ENCODE data around the gene SYNE3. TPM values are rescaled to one million over a fixed set of nuclear protein-coding genes. Genes with fewer than 3 reads are reported as not detected.

Gene SYNE3
- total and polyA plus RNA-seq, 4 donors = 0.47 to 9.0 (median 4.7) TPM

DNA sequence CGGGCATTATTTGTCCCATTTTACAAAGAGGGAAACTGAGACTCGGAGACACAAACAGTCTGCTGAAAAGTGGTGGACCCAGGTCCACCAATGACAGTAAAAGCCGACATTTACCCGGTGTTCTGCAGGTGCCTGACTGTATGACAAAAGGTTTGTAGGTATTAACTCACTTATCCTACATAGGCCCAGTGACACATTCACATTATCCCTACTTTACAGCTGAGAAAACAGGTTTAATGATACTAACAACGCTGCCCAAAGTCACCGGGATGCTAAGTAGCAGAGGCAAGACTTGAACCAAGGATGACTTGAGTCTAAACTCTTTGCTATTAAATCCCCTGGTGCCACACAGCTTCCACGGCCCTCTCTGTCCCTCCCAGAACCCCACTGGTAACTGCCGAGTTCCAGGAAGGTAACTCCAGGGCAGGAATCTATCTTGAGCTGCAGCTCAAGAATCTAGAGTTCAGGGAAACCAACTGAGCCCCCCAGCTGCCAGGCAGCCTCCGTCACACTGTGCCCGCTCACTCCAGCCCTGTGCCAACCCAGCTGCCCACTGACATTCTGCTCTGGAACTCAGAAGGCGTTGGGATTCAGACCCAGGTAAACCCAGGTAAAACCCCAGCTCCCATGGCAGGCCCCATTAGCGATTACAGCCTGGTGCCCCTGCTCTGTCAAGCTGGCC is 33.7 kb downstream of the SYNE3 start:
- no peaks in the 10 kb centered on the region for H3K9me3 ChIP-seq (ENCODE audit: control insufficient read depth in 4 of 4, low read length in 3 of 4)
- H3K27me3 ChIP-seq (ENCODE audit: control insufficient read depth in 4 of 4, insufficient read depth in 4 of 4, low read length in 3 of 4) = no peaks in the 10 kb centered on the region
- TF ChIP-seq RAD21 (IDR thresholded peaks at IDR 0.05) (no peak), HNF4G (IDR thresholded peaks at IDR 0.05) (no peak), SP1 (IDR thresholded peaks at IDR 0.05) (no peak), FOXA2 (IDR thresholded peaks at IDR 0.05) (no peak), YY1 (IDR thresholded peaks at IDR 0.05) (no peak)
- TF ChIP-seq, protein P1, sequence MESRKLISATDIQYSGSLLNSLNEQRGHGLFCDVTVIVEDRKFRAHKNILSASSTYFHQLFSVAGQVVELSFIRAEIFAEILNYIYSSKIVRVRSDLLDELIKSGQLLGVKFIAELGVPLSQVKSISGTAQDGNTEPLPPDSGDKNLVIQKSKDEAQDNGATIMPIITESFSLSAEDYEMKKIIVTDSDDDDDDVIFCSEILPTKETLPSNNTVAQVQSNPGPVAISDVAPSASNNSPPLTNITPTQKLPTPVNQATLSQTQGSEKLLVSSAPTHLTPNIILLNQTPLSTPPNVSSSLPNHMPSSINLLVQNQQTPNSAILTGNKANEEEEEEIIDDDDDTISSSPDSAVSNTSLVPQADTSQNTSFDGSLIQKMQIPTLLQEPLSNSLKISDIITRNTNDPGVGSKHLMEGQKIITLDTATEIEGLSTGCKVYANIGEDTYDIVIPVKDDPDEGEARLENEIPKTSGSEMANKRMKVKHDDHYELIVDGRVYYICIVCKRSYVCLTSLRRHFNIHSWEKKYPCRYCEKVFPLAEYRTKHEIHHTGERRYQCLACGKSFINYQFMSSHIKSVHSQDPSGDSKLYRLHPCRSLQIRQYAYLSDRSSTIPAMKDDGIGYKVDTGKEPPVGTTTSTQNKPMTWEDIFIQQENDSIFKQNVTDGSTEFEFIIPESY (IDR thresholded peaks at IDR 0.05) = no peak
- TF ChIP-seq, protein P2, sequence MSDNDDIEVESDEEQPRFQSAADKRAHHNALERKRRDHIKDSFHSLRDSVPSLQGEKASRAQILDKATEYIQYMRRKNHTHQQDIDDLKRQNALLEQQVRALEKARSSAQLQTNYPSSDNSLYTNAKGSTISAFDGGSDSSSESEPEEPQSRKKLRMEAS (IDR thresholded peaks at IDR 0.05) = no peak
- WGBS = 92% methylated on average over 12 of the region's 12 CpGs
- no peak overlapping the region for H3K9ac ChIP-seq (ENCODE audit: low read depth in 1 of 2, low read length in 2 of 2)
- H3K4me3 ChIP-seq (ENCODE audit: low read depth in 1 of 3, low read length in 3 of 3) = no peak overlapping the region
- peak overlapping the region; percentile 15 to 17 for H3K27ac ChIP-seq (ENCODE audit: low read depth in 1 of 2, low read length in 2 of 2)
- H3K4me1 ChIP-seq (ENCODE audit: control insufficient read depth in 4 of 4, insufficient read depth in 4 of 4, low read length in 3 of 4) = peaks cover 8 to 30% (median 17%) of the 10 kb centered on the region in 4 donors
- DNase-seq (ENCODE audit: low spot score) = no peak
- H3K36me3 ChIP-seq (ENCODE audit: control insufficient read depth in 4 of 4, insufficient read depth in 3 of 4, low read depth in 1 of 4, low read length in 3 of 4) = no peaks in the 10 kb centered on the region

DNA sequence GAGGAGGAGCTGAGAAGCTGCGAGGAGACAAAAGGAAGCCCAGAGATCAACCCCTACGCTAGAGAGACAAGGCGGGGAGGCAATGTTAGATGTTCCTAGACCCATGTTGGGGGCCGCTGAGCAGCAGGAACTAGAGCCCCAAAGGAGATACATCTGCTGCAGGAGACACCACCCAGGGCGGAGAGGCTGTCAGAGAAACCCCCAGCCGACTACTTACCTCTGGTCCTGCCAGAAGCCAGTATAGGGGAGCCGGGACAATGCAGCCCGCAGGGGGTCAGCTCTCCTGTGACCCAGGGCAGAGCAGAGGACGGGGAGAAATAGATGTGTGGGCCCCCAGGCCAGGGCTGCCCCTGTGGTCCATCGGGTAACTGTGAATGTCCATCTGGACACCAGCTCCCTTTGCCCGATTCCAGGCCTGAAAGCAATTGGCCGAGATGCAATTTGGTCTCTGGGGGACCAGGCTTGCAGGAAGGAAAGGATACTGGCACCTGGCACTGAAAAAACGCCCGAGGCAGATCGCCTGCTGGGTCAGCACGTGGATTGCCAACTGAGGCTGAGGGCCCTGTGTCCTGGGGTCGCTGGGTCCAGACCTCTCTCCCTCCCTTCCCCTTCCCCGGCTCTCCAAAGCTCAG is 34.9 kb downstream of the SYNE3 start:
- H3K4me3 ChIP-seq (ENCODE audit: low read depth in 1 of 3, low read length in 3 of 3) = no peak overlapping the region
- no peaks in the 10 kb centered on the region for H3K27me3 ChIP-seq (ENCODE audit: control insufficient read depth in 4 of 4, insufficient read depth in 4 of 4, low read length in 3 of 4)
- no peak overlapping the region for H3K27ac ChIP-seq (ENCODE audit: low read depth in 1 of 2, low read length in 2 of 2)
- TF ChIP-seq YY1 (IDR thresholded peaks at IDR 0.05) (no peak), NR2F2 (IDR thresholded peaks at IDR 0.05) (no peak), FOXA1 (IDR thresholded peaks at IDR 0.05) (no peak), RAD21 (IDR thresholded peaks at IDR 0.05) (no peak), HNF4A (conservative IDR thresholded peaks at IDR 0.05) (no peak), RXRA (IDR thresholded peaks at IDR 0.05) (no peak), EGR1 (IDR thresholded peaks at IDR 0.05; ENCODE audit: low read depth in 2 of 2) (no peak), TAF1 (conservative IDR thresholded peaks at IDR 0.05) (no peak), SP1 (IDR thresholded peaks at IDR 0.05) (no peak), FOXA2 (IDR thresholded peaks at IDR 0.05) (no peak)
- TF ChIP-seq, protein P1 (IDR thresholded peaks at IDR 0.05) = no peak
- TF ChIP-seq, protein P3, sequence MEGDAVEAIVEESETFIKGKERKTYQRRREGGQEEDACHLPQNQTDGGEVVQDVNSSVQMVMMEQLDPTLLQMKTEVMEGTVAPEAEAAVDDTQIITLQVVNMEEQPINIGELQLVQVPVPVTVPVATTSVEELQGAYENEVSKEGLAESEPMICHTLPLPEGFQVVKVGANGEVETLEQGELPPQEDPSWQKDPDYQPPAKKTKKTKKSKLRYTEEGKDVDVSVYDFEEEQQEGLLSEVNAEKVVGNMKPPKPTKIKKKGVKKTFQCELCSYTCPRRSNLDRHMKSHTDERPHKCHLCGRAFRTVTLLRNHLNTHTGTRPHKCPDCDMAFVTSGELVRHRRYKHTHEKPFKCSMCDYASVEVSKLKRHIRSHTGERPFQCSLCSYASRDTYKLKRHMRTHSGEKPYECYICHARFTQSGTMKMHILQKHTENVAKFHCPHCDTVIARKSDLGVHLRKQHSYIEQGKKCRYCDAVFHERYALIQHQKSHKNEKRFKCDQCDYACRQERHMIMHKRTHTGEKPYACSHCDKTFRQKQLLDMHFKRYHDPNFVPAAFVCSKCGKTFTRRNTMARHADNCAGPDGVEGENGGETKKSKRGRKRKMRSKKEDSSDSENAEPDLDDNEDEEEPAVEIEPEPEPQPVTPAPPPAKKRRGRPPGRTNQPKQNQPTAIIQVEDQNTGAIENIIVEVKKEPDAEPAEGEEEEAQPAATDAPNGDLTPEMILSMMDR (IDR thresholded peaks at IDR 0.05; ENCODE audit: low read depth, low read length, missing input control) = no peak
- TF ChIP-seq, protein P4, sequence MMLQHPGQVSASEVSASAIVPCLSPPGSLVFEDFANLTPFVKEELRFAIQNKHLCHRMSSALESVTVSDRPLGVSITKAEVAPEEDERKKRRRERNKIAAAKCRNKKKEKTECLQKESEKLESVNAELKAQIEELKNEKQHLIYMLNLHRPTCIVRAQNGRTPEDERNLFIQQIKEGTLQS (IDR thresholded peaks at IDR 0.05) = no peak
- TF ChIP-seq, protein P2 (IDR thresholded peaks at IDR 0.05) = no peak
- TF ChIP-seq, protein P5, sequence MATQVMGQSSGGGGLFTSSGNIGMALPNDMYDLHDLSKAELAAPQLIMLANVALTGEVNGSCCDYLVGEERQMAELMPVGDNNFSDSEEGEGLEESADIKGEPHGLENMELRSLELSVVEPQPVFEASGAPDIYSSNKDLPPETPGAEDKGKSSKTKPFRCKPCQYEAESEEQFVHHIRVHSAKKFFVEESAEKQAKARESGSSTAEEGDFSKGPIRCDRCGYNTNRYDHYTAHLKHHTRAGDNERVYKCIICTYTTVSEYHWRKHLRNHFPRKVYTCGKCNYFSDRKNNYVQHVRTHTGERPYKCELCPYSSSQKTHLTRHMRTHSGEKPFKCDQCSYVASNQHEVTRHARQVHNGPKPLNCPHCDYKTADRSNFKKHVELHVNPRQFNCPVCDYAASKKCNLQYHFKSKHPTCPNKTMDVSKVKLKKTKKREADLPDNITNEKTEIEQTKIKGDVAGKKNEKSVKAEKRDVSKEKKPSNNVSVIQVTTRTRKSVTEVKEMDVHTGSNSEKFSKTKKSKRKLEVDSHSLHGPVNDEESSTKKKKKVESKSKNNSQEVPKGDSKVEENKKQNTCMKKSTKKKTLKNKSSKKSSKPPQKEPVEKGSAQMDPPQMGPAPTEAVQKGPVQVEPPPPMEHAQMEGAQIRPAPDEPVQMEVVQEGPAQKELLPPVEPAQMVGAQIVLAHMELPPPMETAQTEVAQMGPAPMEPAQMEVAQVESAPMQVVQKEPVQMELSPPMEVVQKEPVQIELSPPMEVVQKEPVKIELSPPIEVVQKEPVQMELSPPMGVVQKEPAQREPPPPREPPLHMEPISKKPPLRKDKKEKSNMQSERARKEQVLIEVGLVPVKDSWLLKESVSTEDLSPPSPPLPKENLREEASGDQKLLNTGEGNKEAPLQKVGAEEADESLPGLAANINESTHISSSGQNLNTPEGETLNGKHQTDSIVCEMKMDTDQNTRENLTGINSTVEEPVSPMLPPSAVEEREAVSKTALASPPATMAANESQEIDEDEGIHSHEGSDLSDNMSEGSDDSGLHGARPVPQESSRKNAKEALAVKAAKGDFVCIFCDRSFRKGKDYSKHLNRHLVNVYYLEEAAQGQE (IDR thresholded peaks at IDR 0.05) = no peak
- H3K4me1 ChIP-seq (ENCODE audit: control insufficient read depth in 4 of 4, insufficient read depth in 4 of 4, low read length in 3 of 4) = peaks cover 8 to 30% (median 17%) of the 10 kb centered on the region in 4 donors
- H3K36me3 ChIP-seq (ENCODE audit: control insufficient read depth in 4 of 4, insufficient read depth in 3 of 4, low read depth in 1 of 4, low read length in 3 of 4) = no peaks in the 10 kb centered on the region
- no peaks in the 10 kb centered on the region for H3K9me3 ChIP-seq (ENCODE audit: control insufficient read depth in 4 of 4, low read length in 3 of 4)
- no peak overlapping the region for H3K9ac ChIP-seq (ENCODE audit: low read depth in 1 of 2, low read length in 2 of 2)
- DNase-seq (ENCODE audit: low spot score) = no peak
- 84% methylated on average over 18 of the region's 18 CpGs for WGBS

Measured in liver (tissue), 9 donors.